Lower lobe of right lung (tissue), 2 donors: ENCODE measurements around the gene MAMDC2. TPM values are rescaled to one million over a fixed set of nuclear protein-coding genes. Genes with fewer than 3 reads are reported as not detected.

Source experiments
- ATAC-seq, 2 donors: fragments of 200-7000 bp; cut with Tn5 transposase; one replicate each; pipeline ENCODE4 v1.9.1; 2020 to 2022; ENCODE audit warnings: mild to moderate bottlenecking in 2 of 2, moderate library complexity in 2 of 2
- DNase-seq: peaks from one replicate; pipeline ENCODE4 v3.0.0-alpha.2; 2020
- H3K27ac ChIP-seq: fragments of 200-600 bp; one replicate; pipeline ENCODE4 v1.8.0; 2022
- H3K27me3 ChIP-seq: fragments of 200-600 bp; one replicate; pipeline ENCODE4 v1.8.0; 2022; ENCODE audit warnings: low read depth
- H3K36me3 ChIP-seq: fragments of 200-600 bp; one replicate; pipeline ENCODE4 v1.8.0; 2022; ENCODE audit warnings: mild to moderate bottlenecking
- H3K4me1 ChIP-seq: fragments of 200-600 bp; one replicate; pipeline ENCODE4 v1.8.0; 2022
- H3K4me3 ChIP-seq: fragments of 200-600 bp; one replicate; pipeline ENCODE4 v1.8.0; 2022; ENCODE audit warnings: mild to moderate bottlenecking
- H3K9me3 ChIP-seq: fragments of 200-600 bp; one replicate; pipeline ENCODE4 v1.8.0; 2022
- CTCF ChIP-seq: fragments of 200-600 bp; IDR thresholded peaks from one replicate; pipeline ENCODE4 v1.8.0; 2022; ENCODE audit warnings: antibody characterized with exemption, mild to moderate bottlenecking
- intact Hi-C: fragments of 100-400 bp; cut with DNase I; formaldehyde crosslinking; loops from one replicate; pipeline ENCODE4 v1.11.0; 2022
- total RNA-seq: library from RNA; stranded (reverse); fragmentation: NEBNext Ultra II Directional; extraction: Animal tissue kit (Norgen Biotek cat#: 25700); gene quantifications from one replicate; pipeline ENCODE4 v1.2.1, GENCODE V29; 2021
- donor health status: DM: no; HTN: yes; CAD: no; lungs with severe emphysema.

The MAMDC2 gene
- total RNA-seq, 1 donor from 2014 or later, result 35.1 TPM

DNA sequence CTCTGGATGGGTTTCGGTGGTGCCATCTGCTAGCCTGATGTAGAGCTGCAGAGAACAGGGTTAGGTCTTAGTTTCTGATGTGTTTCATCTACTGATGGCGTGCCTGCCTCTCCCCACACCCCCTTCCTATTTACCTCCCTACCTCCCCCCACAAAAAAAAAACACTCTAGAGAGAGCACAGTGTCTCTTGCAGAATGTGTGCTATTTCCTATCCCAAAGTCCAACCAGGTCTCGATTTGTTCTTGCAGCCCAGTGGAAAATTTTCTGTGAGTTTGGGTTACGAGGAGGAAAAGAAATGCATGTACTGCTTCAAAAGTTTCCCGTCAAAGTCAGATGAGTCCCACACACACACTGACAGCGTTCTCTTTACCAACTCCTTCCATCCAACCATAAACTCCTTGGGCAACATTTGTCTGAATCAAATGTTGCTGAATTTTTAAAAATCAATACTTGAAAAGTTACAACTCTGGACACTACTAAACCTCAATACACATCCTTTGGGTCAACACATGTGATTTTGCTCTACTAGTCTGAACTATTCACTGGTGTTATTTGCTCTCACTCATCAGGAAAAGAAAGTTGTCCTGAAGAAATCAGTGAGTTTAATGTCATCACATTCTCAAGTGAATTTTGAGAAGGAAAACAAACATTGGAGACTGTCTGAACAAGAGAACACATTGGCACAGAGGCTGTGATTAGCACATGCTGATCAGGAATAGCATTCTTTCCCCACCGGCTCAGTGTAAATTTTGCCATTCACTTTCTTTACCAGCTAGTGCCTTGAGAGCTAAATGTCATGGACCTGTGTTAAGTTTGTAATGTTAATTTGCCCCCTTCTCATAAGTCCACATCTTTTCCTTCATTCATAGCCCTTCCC is 84.1 kb downstream of the MAMDC2 start:
- Histone ChIP-seq H3K27ac (no peak overlapping the region), H3K36me3 (no peaks in the 10 kb centered on the region), H3K27me3 (no peaks in the 10 kb centered on the region), H3K4me1 (peaks cover 7% of the 10 kb centered on the region), H3K9me3 (no peaks in the 10 kb centered on the region), H3K4me3 (no peak overlapping the region)
- DNase-seq (no peak), ATAC-seq (peak; percentile 76 to 84)
- intact Hi-C loops, result no loop called here
- TF ChIP-seq CTCF, result no peak

DNA sequence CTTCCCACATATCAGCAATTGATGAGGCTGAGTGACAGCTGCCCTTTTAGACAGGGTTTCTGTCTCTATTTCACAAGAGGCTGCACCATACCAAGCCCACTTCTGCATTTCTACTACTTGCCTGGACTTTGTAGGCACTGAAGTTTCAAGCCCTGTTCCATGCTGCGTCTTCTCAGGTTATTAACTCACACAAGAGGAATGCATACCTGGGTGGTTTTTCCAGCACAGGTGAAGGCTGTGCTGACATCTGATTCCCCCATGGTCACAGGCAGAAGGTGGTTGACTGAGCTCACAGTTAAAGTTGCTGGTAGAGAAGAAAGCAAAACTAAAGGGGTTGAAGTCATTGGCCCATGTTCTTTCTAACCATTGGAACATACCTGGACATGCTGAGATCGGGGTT is 86.6 kb downstream of the MAMDC2 start:
- no peaks in the 10 kb centered on the region for H3K27me3 ChIP-seq
- no peak for TF ChIP-seq CTCF
- peaks cover 7% of the 10 kb centered on the region for H3K4me1 ChIP-seq
- no peak overlapping the region for H3K4me3 ChIP-seq
- intact Hi-C loops, result no loop called here
- H3K27ac ChIP-seq, result no peak overlapping the region
- H3K36me3 ChIP-seq, result no peaks in the 10 kb centered on the region
- ATAC-seq, result peak; percentile 18 to 25
- no peak for DNase-seq
- H3K9me3 ChIP-seq, result no peaks in the 10 kb centered on the region

GRCh38 chr9:70131296-70131695 is 87.6 kb downstream of the MAMDC2 start:
- Histone ChIP-seq H3K27ac (no peak overlapping the region), H3K36me3 (no peaks in the 10 kb centered on the region), H3K9me3 (no peaks in the 10 kb centered on the region), H3K4me3 (no peak overlapping the region), H3K4me1 (peaks cover 7% of the 10 kb centered on the region), H3K27me3 (no peaks in the 10 kb centered on the region)
- no peak for TF ChIP-seq CTCF
- intact Hi-C loops, result no loop called here
- ATAC-seq, result peak in 1 of 2 donors; percentile 8
- no peak for DNase-seq

GRCh38 chr9:70133253-70134208 is 89.9 kb downstream of the MAMDC2 start:
- intact Hi-C loops, result no loop called here
- no peak overlapping the region for H3K4me3 ChIP-seq
- ATAC-seq (peak in 1 of 2 donors; percentile 34), DNase-seq (no peak)
- H3K36me3 ChIP-seq, result no peaks in the 10 kb centered on the region
- no peak overlapping the region for H3K27ac ChIP-seq
- no peak for TF ChIP-seq CTCF
- no peaks in the 10 kb centered on the region for H3K9me3 ChIP-seq
- no peaks in the 10 kb centered on the region for H3K27me3 ChIP-seq
- H3K4me1 ChIP-seq, result no peaks in the 10 kb centered on the region

DNA sequence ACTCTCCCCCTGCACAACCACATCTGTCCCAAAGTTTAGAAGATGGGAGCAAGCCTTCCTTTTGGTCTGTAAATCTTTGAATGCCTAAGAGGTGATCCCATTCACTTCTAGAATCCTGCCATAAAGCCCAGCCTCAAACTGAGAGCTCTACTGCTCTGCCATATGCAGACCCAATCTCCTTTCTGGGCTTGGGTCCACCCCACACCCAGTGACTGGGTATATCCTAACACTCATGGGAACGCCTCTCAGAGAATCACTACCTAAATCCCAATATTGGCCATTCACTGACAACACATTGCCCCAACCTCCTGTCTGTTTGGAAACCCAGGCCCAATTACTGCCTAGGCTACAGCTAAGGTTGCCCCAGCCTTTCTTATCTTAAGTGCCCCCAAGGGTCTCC is 90.7 kb downstream of the MAMDC2 start:
- DNase-seq, result no peak
- H3K4me1 ChIP-seq, result no peaks in the 10 kb centered on the region
- no peak overlapping the region for H3K27ac ChIP-seq
- no peaks in the 10 kb centered on the region for H3K27me3 ChIP-seq
- TF ChIP-seq CTCF, result no peak
- intact Hi-C loops, result no loop called here
- H3K4me3 ChIP-seq, result no peak overlapping the region
- H3K36me3 ChIP-seq, result no peaks in the 10 kb centered on the region
- no peak for ATAC-seq
- H3K9me3 ChIP-seq, result no peaks in the 10 kb centered on the region
